HepG2 (cell line): ENCODE data around the gene PCSK6. TPM values are rescaled to one million over a fixed set of nuclear protein-coding genes. Genes with fewer than 3 reads are reported as not detected.

ENCODE experiments used
- ATAC-seq: fragments of 200-7000 bp; cut with Tn5 transposase; 3 replicates; pipeline ENCODE4 v1.9.1; 2020; ENCODE audit warnings: mild to moderate bottlenecking, moderate library complexity
- BruUV-seq: library from RNA; stranded (reverse); fragments of 400-500 nt; replicated peaks from 2 replicates; lab custom pipeline; 2021; lab: Mats Ljungman, UMichigan
- CTCF ChIA-PET: fragments of 300-600 bp; formaldehyde crosslinking; extraction: SDS; loops from one replicate; lab custom pipeline; 2021; ENCODE audit warnings: low total read pairs, inconsistent platforms, low intra/inter-chr PET ratio; lab: Yijun Ruan, JAX
- POLR2A ChIA-PET: fragments of 350-600 bp; sonication (Branson Sonifier 250); formaldehyde crosslinking; loops from one replicate; lab custom pipeline; 2020; ENCODE audit warnings: antibody characterized with exemption, inconsistent platforms; lab: Yijun Ruan, JAX
- DNase-seq: peaks from one replicate; pipeline ENCODE4 v3.0.0-alpha.2; 2015; ENCODE audit warnings: low spot score
- FAIRE-seq: peaks from 3 replicates; lab custom pipeline; 2011; peaks lifted over from hg19 to GRCh38; lab: Jason Lieb, UNC
- H2AFZ ChIP-seq: one replicate; pipeline ENCODE4 v1.6.1; 2011; ENCODE audit warnings: low read length, inconsistent platforms
- H3K27ac ChIP-seq: fragments of 300-600 bp; 3 replicates; pipeline ENCODE4 v1.8.0; 2011; ENCODE audit warnings: mixed run types, mild to moderate bottlenecking, mixed read lengths, low read length, inconsistent platforms; ENCODE audit not compliant: insufficient read depth; ENCODE audit errors: extremely low read length
- H3K27me3 ChIP-seq, 2 experiments: fragments of 200-600 bp in 1 of 2; 2 replicates in 1 of 2; 3 replicates in 1 of 2; pipeline versions ENCODE4 v1.6.0 to v1.8.0; 2011; ENCODE audit warnings: low read length in 2 of 2, mild to moderate bottlenecking in 2 of 2, moderate library complexity in 2 of 2, inconsistent platforms in 1 of 2; ENCODE audit not compliant: insufficient read depth in 2 of 2, control insufficient read depth in 1 of 2
- H3K36me3 ChIP-seq, 2 experiments: fragments of 200-600 bp in 1 of 2; replicated peaks in 1 of 2; 2 replicates in 1 of 2; 3 replicates in 1 of 2; pipeline versions ENCODE4 v1.5.1 to v1.8.0; 2011; ENCODE audit warnings: low read length in 2 of 2, inconsistent platforms in 1 of 2; ENCODE audit not compliant: insufficient read depth in 2 of 2, control insufficient read depth in 1 of 2
- H3K4me1 ChIP-seq: 2 replicates; pipeline ENCODE4 v1.5.1; 2012; ENCODE audit warnings: low read length, inconsistent platforms; ENCODE audit not compliant: insufficient read depth
- H3K4me2 ChIP-seq: 2 replicates; pipeline ENCODE4 v1.6.0; 2011; ENCODE audit warnings: low read depth, low read length, inconsistent platforms
- H3K4me3 ChIP-seq, 3 experiments: fragments of 200-600 bp in 1 of 3; sonication (generic), shearing (Covaris generic) in 1 of 3; replicated peaks in 1 of 3; 2 replicates each; pipeline ENCODE4 v1.5.1; 2011 to 2016; ENCODE audit warnings: low read length in 3 of 3, inconsistent platforms in 2 of 3, low read depth in 2 of 3, mild to moderate bottlenecking in 2 of 3, control low read depth in 1 of 3, mixed read lengths in 1 of 3; ENCODE audit not compliant: insufficient read depth in 1 of 3
- H3K79me2 ChIP-seq: one replicate; pipeline ENCODE4 v1.6.1; 2011; ENCODE audit warnings: low read length, inconsistent platforms; ENCODE audit not compliant: insufficient read depth
- H3K9ac ChIP-seq: 2 replicates; pipeline ENCODE4 v1.6.0; 2011; ENCODE audit warnings: mild to moderate bottlenecking, low read depth, low read length, inconsistent platforms; ENCODE audit not compliant: insufficient read depth
- H3K9me3 ChIP-seq: 2 replicates; pipeline ENCODE4 v1.5.1; 2012; ENCODE audit warnings: mild to moderate bottlenecking, low read length
- H4K20me1 ChIP-seq: 2 replicates; pipeline ENCODE4 v1.6.0; 2011; ENCODE audit warnings: inconsistent platforms, mild to moderate bottlenecking, low read length, moderate library complexity; ENCODE audit not compliant: insufficient read depth
- GABPB1 ChIP-seq: IDR thresholded peaks from 2 replicates; pipeline ENCODE4 v1.6.1; 2016; ENCODE audit warnings: mild to moderate bottlenecking, missing genetic modification reagents, moderate library complexity, missing compliant biosample characterization
- ZNF501 ChIP-seq: sonication (generic); formaldehyde crosslinking; IDR thresholded peaks from 2 replicates; pipeline ENCODE4 v1.5.1; 2020; ENCODE audit warnings: mild to moderate bottlenecking, moderate library complexity, missing genetic modification reagents
- ZNF572 ChIP-seq: sonication (generic); formaldehyde crosslinking; IDR thresholded peaks from 2 replicates; pipeline ENCODE4 v1.5.1; 2020; ENCODE audit warnings: mild to moderate bottlenecking, missing genetic modification reagents
- ZNF605 ChIP-seq: sonication (generic); formaldehyde crosslinking; IDR thresholded peaks from 2 replicates; pipeline ENCODE4 v1.8.0; 2022; ENCODE audit warnings: mild to moderate bottlenecking, missing genetic modification reagents
- ZSCAN12 ChIP-seq: sonication (generic); formaldehyde crosslinking; IDR thresholded peaks from 2 replicates; pipeline ENCODE4 v1.9.0; 2021; ENCODE audit warnings: mild to moderate bottlenecking, missing genetic modification reagents
- WGBS: methylation state at CpG from one replicate; pipeline ENCODE4 v1.1.6; 2017; ENCODE audit warnings: low lambda C conversion rate; 5-methylcytosine and 5-hydroxymethylcytosine counted together
- in situ Hi-C: cut with HindIII; loops from 2 replicates; pipeline ENCODE4 v1.10.0; 2017; ENCODE audit warnings: low pct_unique_long_range_greater_than_20kb; ENCODE audit not compliant: extremely low pct_ligation_motif_present
- intact Hi-C: fragments of 100-400 bp; cut with micrococcal nuclease; formaldehyde crosslinking; loops from one replicate; pipeline ENCODE4 v1.10.0; 2022; ENCODE audit not compliant: unreplicated experiment
- polyA plus RNA-seq, 8 experiments: library from polyadenylated mRNA; depleted of rRNA in 3 of 8; stranded (reverse) in 7 of 8; unstranded in 1 of 8; fragments of >200 nt; fragmentation: Illumina TruSeq in 4 of 8; extraction: Trizol in 4 of 8; gene quantifications; 2 replicates each; pipeline versions ENCODE4 v1.2.1 to v1.2.3, GENCODE V29; 2011 to 2016; ENCODE audit warnings: low read depth in 4 of 8, missing spikeins in 1 of 8, mixed read lengths in 1 of 8; ENCODE audit not compliant: insufficient read depth in 1 of 8
- total RNA-seq, 5 experiments: library from RNA; depleted of rRNA; stranded (reverse); fragments of >200 nt; fragmentation: Illumina TruSeq; extraction: Trizol; gene quantifications; 2 replicates each; pipeline ENCODE4 v1.2.3, GENCODE V29; 2016; ENCODE audit warnings: low read depth in 1 of 5
- TF ChIP-seq, protein P1 (sequence below): sonication (generic); formaldehyde crosslinking; IDR thresholded peaks from 2 replicates; pipeline ENCODE4 v1.5.1; 2020; ENCODE audit warnings: mild to moderate bottlenecking, moderate library complexity, missing genetic modification reagents

Gene PCSK6
- total and polyA plus RNA-seq, 2 of the 13 experiments (the other 11 are each of a cell fraction or from before 2014, with no cell fraction given): 56.5 to 155 TPM

DNA sequence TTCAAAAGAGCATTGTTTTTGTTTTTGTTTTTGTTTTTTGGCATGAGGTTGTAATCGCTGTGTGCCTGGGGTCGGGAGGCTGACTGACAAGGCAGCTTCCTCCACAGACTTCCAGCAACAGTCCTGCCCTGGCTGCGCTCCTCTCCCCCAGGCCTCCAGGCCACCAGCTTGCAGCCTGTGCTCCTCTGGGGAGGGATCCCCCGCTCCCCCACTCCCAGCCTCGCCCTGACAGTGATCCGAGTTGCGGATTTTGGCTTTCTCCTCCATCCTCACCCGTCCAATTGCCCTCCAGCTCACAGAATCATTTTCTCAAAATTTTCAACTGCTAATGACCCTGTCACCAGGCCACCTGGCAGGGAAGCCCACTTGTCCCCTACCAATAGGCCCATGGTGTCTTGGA, 36.5 kb upstream of the PCSK6 start:
- Histone ChIP-seq H3K9me3 (no peaks in the 10 kb centered on the region), H3K27me3 (no peaks in the 10 kb centered on the region), H3K27ac (peak overlapping the region; percentile 98), H3K4me2 (no peak overlapping the region), H3K36me3 (no peaks in the 10 kb centered on the region), H3K4me1 (peaks cover 95% of the 10 kb centered on the region), H4K20me1 (no peaks in the 10 kb centered on the region), H3K79me2 (no peaks in the 10 kb centered on the region), H2AFZ (no peak overlapping the region), H3K4me3 (no peak overlapping the region), H3K9ac (no peak overlapping the region)
- intact Hi-C loops: loop anchor here (5.0 kb wide), 1 partner anchor 116 kb away; no protein-coding TSS in a partner anchor
- in situ Hi-C loops: no loop called here
- ChIA-PET CTCF (no interaction called here), POLR2A (interaction anchor here (1.1 to 3.8 kb wide), 3 partner anchors 13 to 88 kb away, joined by 3 to 92 read pairs (median 71); no protein-coding TSS in a partner anchor)
- TF ChIP-seq ZNF572 (CRISPR knock-in tag): 0 out of 2 replicates have a peak, but pooled peaks have one; percentile 21
- TF ChIP-seq GABPB1: 0 out of 2 replicates have a peak, but pooled peaks have one; percentile 23
- TF ChIP-seq ZNF605 (CRISPR knock-in tag): no peak
- no peak for TF ChIP-seq ZSCAN12
- TF ChIP-seq, protein P1, sequence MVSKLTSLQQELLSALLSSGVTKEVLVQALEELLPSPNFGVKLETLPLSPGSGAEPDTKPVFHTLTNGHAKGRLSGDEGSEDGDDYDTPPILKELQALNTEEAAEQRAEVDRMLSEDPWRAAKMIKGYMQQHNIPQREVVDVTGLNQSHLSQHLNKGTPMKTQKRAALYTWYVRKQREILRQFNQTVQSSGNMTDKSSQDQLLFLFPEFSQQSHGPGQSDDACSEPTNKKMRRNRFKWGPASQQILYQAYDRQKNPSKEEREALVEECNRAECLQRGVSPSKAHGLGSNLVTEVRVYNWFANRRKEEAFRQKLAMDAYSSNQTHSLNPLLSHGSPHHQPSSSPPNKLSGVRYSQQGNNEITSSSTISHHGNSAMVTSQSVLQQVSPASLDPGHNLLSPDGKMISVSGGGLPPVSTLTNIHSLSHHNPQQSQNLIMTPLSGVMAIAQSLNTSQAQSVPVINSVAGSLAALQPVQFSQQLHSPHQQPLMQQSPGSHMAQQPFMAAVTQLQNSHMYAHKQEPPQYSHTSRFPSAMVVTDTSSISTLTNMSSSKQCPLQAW (CRISPR knock-in tag): 0 out of 2 replicates have a peak, but pooled peaks have one; percentile 48
- TF ChIP-seq ZNF501 (CRISPR knock-in tag): 0 out of 2 replicates have a peak, but pooled peaks have one; percentile 18
- DNase-seq (no peak), FAIRE-seq (no peak), ATAC-seq (no peak)
- BruUV-seq: no TSS peak
- 87% methylated on average over 8 of the region's 8 CpGs for WGBS
